HepG2 (cell line): ENCODE results near the gene EXOC3L4. TPM values are rescaled to one million over a fixed set of nuclear protein-coding genes. Genes with fewer than 3 reads are reported as not detected.

Source experiments
- ATAC-seq: fragments of 200-7000 bp; cut with Tn5 transposase; 3 replicates; pipeline ENCODE4 v1.9.1; 2020; ENCODE audit warnings: mild to moderate bottlenecking, moderate library complexity
- BruUV-seq: library from RNA; stranded (reverse); fragments of 400-500 nt; replicated peaks from 2 replicates; lab custom pipeline; 2021; lab: Mats Ljungman, UMichigan
- CTCF ChIA-PET: fragments of 300-600 bp; formaldehyde crosslinking; extraction: SDS; loops from one replicate; lab custom pipeline; 2021; ENCODE audit warnings: low total read pairs, inconsistent platforms, low intra/inter-chr PET ratio; lab: Yijun Ruan, JAX
- POLR2A ChIA-PET: fragments of 350-600 bp; sonication (Branson Sonifier 250); formaldehyde crosslinking; loops from one replicate; lab custom pipeline; 2020; ENCODE audit warnings: antibody characterized with exemption, inconsistent platforms; lab: Yijun Ruan, JAX
- DNase-seq: peaks from one replicate; pipeline ENCODE4 v3.0.0-alpha.2; 2015; ENCODE audit warnings: low spot score
- FAIRE-seq: peaks from 3 replicates; lab custom pipeline; 2011; peaks lifted over from hg19 to GRCh38; lab: Jason Lieb, UNC
- H2AFZ ChIP-seq: one replicate; pipeline ENCODE4 v1.6.1; 2011; ENCODE audit warnings: low read length, inconsistent platforms
- H3K27ac ChIP-seq: fragments of 300-600 bp; 3 replicates; pipeline ENCODE4 v1.8.0; 2011; ENCODE audit warnings: mixed run types, mild to moderate bottlenecking, mixed read lengths, low read length, inconsistent platforms; ENCODE audit not compliant: insufficient read depth; ENCODE audit errors: extremely low read length
- H3K27me3 ChIP-seq, 2 experiments: fragments of 200-600 bp in 1 of 2; 2 replicates in 1 of 2; 3 replicates in 1 of 2; pipeline versions ENCODE4 v1.6.0 to v1.8.0; 2011; ENCODE audit warnings: low read length in 2 of 2, mild to moderate bottlenecking in 2 of 2, moderate library complexity in 2 of 2, inconsistent platforms in 1 of 2; ENCODE audit not compliant: insufficient read depth in 2 of 2, control insufficient read depth in 1 of 2
- H3K36me3 ChIP-seq, 2 experiments: fragments of 200-600 bp in 1 of 2; replicated peaks in 1 of 2; 2 replicates in 1 of 2; 3 replicates in 1 of 2; pipeline versions ENCODE4 v1.5.1 to v1.8.0; 2011; ENCODE audit warnings: low read length in 2 of 2, inconsistent platforms in 1 of 2; ENCODE audit not compliant: insufficient read depth in 2 of 2, control insufficient read depth in 1 of 2
- H3K4me1 ChIP-seq: 2 replicates; pipeline ENCODE4 v1.5.1; 2012; ENCODE audit warnings: low read length, inconsistent platforms; ENCODE audit not compliant: insufficient read depth
- H3K4me2 ChIP-seq: 2 replicates; pipeline ENCODE4 v1.6.0; 2011; ENCODE audit warnings: low read depth, low read length, inconsistent platforms
- H3K4me3 ChIP-seq, 3 experiments: fragments of 200-600 bp in 1 of 3; sonication (generic), shearing (Covaris generic) in 1 of 3; replicated peaks in 1 of 3; 2 replicates each; pipeline ENCODE4 v1.5.1; 2011 to 2016; ENCODE audit warnings: low read length in 3 of 3, inconsistent platforms in 2 of 3, low read depth in 2 of 3, mild to moderate bottlenecking in 2 of 3, control low read depth in 1 of 3, mixed read lengths in 1 of 3; ENCODE audit not compliant: insufficient read depth in 1 of 3
- H3K79me2 ChIP-seq: one replicate; pipeline ENCODE4 v1.6.1; 2011; ENCODE audit warnings: low read length, inconsistent platforms; ENCODE audit not compliant: insufficient read depth
- H3K9ac ChIP-seq: 2 replicates; pipeline ENCODE4 v1.6.0; 2011; ENCODE audit warnings: mild to moderate bottlenecking, low read depth, low read length, inconsistent platforms; ENCODE audit not compliant: insufficient read depth
- H3K9me3 ChIP-seq: 2 replicates; pipeline ENCODE4 v1.5.1; 2012; ENCODE audit warnings: mild to moderate bottlenecking, low read length
- H4K20me1 ChIP-seq: 2 replicates; pipeline ENCODE4 v1.6.0; 2011; ENCODE audit warnings: inconsistent platforms, mild to moderate bottlenecking, low read length, moderate library complexity; ENCODE audit not compliant: insufficient read depth
- AFF4 ChIP-seq: sonication (generic); formaldehyde crosslinking; IDR thresholded peaks from 2 replicates; pipeline ENCODE4 v1.4.0; 2020; ENCODE audit warnings: missing genetic modification reagents
- EEA1 ChIP-seq: sonication (generic); formaldehyde crosslinking; IDR thresholded peaks from 2 replicates; pipeline ENCODE4 v1.5.1; 2020; ENCODE audit warnings: mild to moderate bottlenecking, missing genetic modification reagents, borderline replicate concordance
- KMT2A ChIP-seq: sonication (generic); formaldehyde crosslinking; IDR thresholded peaks from 2 replicates; pipeline ENCODE4 v1.4.0; 2020; ENCODE audit warnings: missing genetic modification reagents
- SAP130 ChIP-seq: IDR thresholded peaks from 2 replicates; pipeline ENCODE4 v1.6.1; 2016; ENCODE audit warnings: low read depth
- TEF ChIP-seq: sonication (generic); formaldehyde crosslinking; IDR thresholded peaks from 2 replicates; pipeline ENCODE4 v1.5.0; 2020; ENCODE audit warnings: missing genetic modification reagents
- TFAP4 ChIP-seq: sonication (generic); IDR thresholded peaks from 2 replicates; pipeline ENCODE4 v1.6.1; 2016; ENCODE audit warnings: low read depth, borderline replicate concordance
- ZNF180 ChIP-seq: sonication (generic); formaldehyde crosslinking; IDR thresholded peaks from 2 replicates; pipeline ENCODE4 v1.4.0; 2020; ENCODE audit warnings: low read depth, missing genetic modification reagents, borderline replicate concordance
- ZNF484 ChIP-seq: sonication (generic); formaldehyde crosslinking; IDR thresholded peaks from 2 replicates; pipeline ENCODE4 v1.5.1; 2020; ENCODE audit warnings: mild to moderate bottlenecking, low read depth, missing genetic modification reagents, borderline replicate concordance
- ZNF564 ChIP-seq: sonication (generic); formaldehyde crosslinking; IDR thresholded peaks from 2 replicates; pipeline ENCODE4 v1.8.1; 2023; ENCODE audit warnings: mild to moderate bottlenecking, missing genetic modification reagents
- ZNF569 ChIP-seq: sonication (generic); formaldehyde crosslinking; IDR thresholded peaks from 2 replicates; pipeline ENCODE4 v1.5.0; 2020; ENCODE audit warnings: mild to moderate bottlenecking, missing genetic modification reagents, moderate library complexity, borderline replicate concordance
- ZNF572 ChIP-seq: sonication (generic); formaldehyde crosslinking; IDR thresholded peaks from 2 replicates; pipeline ENCODE4 v1.5.1; 2020; ENCODE audit warnings: mild to moderate bottlenecking, missing genetic modification reagents
- ZNF737 ChIP-seq: sonication (generic); formaldehyde crosslinking; IDR thresholded peaks from 2 replicates; pipeline ENCODE4 v1.5.0; 2020; ENCODE audit warnings: missing genetic modification reagents, mild to moderate bottlenecking, borderline replicate concordance
- WGBS: methylation state at CpG from one replicate; pipeline ENCODE4 v1.1.6; 2017; ENCODE audit warnings: low lambda C conversion rate; 5-methylcytosine and 5-hydroxymethylcytosine counted together
- in situ Hi-C: cut with HindIII; loops from 2 replicates; pipeline ENCODE4 v1.10.0; 2017; ENCODE audit warnings: low pct_unique_long_range_greater_than_20kb; ENCODE audit not compliant: extremely low pct_ligation_motif_present
- intact Hi-C: fragments of 100-400 bp; cut with micrococcal nuclease; formaldehyde crosslinking; loops from one replicate; pipeline ENCODE4 v1.10.0; 2022; ENCODE audit not compliant: unreplicated experiment
- polyA plus RNA-seq, 8 experiments: library from polyadenylated mRNA; depleted of rRNA in 3 of 8; stranded (reverse) in 7 of 8; unstranded in 1 of 8; fragments of >200 nt; fragmentation: Illumina TruSeq in 4 of 8; extraction: Trizol in 4 of 8; gene quantifications; 2 replicates each; pipeline versions ENCODE4 v1.2.1 to v1.2.3, GENCODE V29; 2011 to 2016; ENCODE audit warnings: low read depth in 4 of 8, missing spikeins in 1 of 8, mixed read lengths in 1 of 8; ENCODE audit not compliant: insufficient read depth in 1 of 8
- total RNA-seq, 5 experiments: library from RNA; depleted of rRNA; stranded (reverse); fragments of >200 nt; fragmentation: Illumina TruSeq; extraction: Trizol; gene quantifications; 2 replicates each; pipeline ENCODE4 v1.2.3, GENCODE V29; 2016; ENCODE audit warnings: low read depth in 1 of 5
- TF ChIP-seq, protein P1 (sequence below): IDR thresholded peaks from 2 replicates; pipeline ENCODE4 v1.6.1; 2016; ENCODE audit warnings: mild to moderate bottlenecking
- TF ChIP-seq, protein P2 (sequence below): sonication (generic); formaldehyde crosslinking; IDR thresholded peaks from 2 replicates; pipeline ENCODE4 v1.4.0; 2020; ENCODE audit warnings: mild to moderate bottlenecking, missing genetic modification reagents

EXOC3L4 gene
- total and polyA plus RNA-seq, 2 of the 13 experiments (the other 11 are each of a cell fraction or from before 2014, with no cell fraction given): 11.8 to 27.0 TPM

- Histone ChIP-seq H3K9ac (peak overlapping the region; percentile 83), H4K20me1 (no peaks in the 10 kb centered on the region), H3K27ac (peak overlapping the region; percentile 84), H3K27me3 (peaks cover 0 to 6% of the 10 kb centered on the region in 2 experiments; a peak in 2 of 5 replicates), H3K4me3 (peak overlapping the region; percentile 82 to 94 (median 86)), H2AFZ (no peak overlapping the region), H3K9me3 (no peaks in the 10 kb centered on the region), H3K4me1 (peaks cover 85% of the 10 kb centered on the region), H3K36me3 (no peaks in the 10 kb centered on the region), H3K4me2 (peak overlapping the region; percentile 96), H3K79me2 (peaks cover 22% of the 10 kb centered on the region)
- ChIA-PET POLR2A (interaction anchor here (0.8 to 2.6 kb wide), 5 partner anchors 9 to 239 kb away, joined by 3 to 39 read pairs (median 11); partner anchors contain the start of gene EIF5), CTCF (no interaction called here)
- 15% methylated on average over 5 of the region's 11 CpGs for WGBS
- no TSS peak for BruUV-seq
- no peak for FAIRE-seq
- no peak for DNase-seq
- in situ Hi-C loops: no loop called here
- ATAC-seq: no peak
- intact Hi-C loops: no loop called here
- TF ChIP-seq TFAP4: peak; percentile 53; the same call in 1 of the 2 replicates
- TF ChIP-seq SAP130 (CRISPR knock-in tag): peak; percentile 33; the same call in 1 of the 2 replicates
- TF ChIP-seq ZNF572 (CRISPR knock-in tag): no peak
- no peak for TF ChIP-seq ZNF564
- TF ChIP-seq EEA1 (CRISPR knock-in tag): 0 out of 2 replicates have a peak, but pooled peaks have one; percentile 6
- 0 out of 2 replicates have a peak, but pooled peaks have one; percentile 7 for TF ChIP-seq KMT2A (CRISPR knock-in tag)
- TF ChIP-seq ZNF180: no peak
- TF ChIP-seq, protein P1, sequence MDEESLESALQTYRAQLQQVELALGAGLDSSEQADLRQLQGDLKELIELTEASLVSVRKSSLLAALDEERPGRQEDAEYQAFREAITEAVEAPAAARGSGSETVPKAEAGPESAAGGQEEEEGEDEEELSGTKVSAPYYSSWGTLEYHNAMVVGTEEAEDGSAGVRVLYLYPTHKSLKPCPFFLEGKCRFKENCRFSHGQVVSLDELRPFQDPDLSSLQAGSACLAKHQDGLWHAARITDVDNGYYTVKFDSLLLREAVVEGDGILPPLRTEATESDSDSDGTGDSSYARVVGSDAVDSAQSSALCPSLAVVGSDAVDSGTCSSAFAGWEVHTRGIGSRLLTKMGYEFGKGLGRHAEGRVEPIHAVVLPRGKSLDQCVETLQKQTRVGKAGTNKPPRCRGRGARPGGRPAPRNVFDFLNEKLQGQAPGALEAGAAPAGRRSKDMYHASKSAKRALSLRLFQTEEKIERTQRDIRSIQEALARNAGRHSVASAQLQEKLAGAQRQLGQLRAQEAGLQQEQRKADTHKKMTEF (CRISPR knock-in tag): peak; percentile 8; the same call in 1 of the 2 replicates
- no peak for TF ChIP-seq AFF4 (CRISPR knock-in tag)
- TF ChIP-seq ZNF737 (CRISPR knock-in tag): 0 out of 2 replicates have a peak, but pooled peaks have one; percentile 0
- TF ChIP-seq, protein P2, sequence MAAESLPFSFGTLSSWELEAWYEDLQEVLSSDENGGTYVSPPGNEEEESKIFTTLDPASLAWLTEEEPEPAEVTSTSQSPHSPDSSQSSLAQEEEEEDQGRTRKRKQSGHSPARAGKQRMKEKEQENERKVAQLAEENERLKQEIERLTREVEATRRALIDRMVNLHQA (CRISPR knock-in tag): no peak
- TF ChIP-seq ZNF484 (CRISPR knock-in tag): no peak
- no peak for TF ChIP-seq ZNF569 (CRISPR knock-in tag)
- no peak for TF ChIP-seq TEF
Measured at GRCh38 chr14:103095210-103095778, 769 bp downstream of the EXOC3L4 start.
